Heart left ventricle (tissue), 16 donors: Measurements from ENCODE around the gene GCA. TPM values are rescaled to one million over a fixed set of nuclear protein-coding genes. Genes with fewer than 3 reads are reported as not detected.

Source experiments
- ATAC-seq, 4 donors: fragments of 200-7000 bp; cut with Tn5 transposase; one replicate each; pipeline ENCODE4 v1.9.1; 2020 to 2022; ENCODE audit warnings: moderate library complexity in 4 of 4, mild to moderate bottlenecking in 3 of 4, moderate number of reproducible peaks in 1 of 4
- DNase-seq, 5 donors: peaks; one replicate each; pipeline ENCODE4 v3.0.0-alpha.2; 2020
- H3K27ac ChIP-seq, 12 donors: fragments of 200-600 bp; sonication (generic) in 4 of 12; one replicate each; pipeline versions ENCODE4 v1.5.0 to v1.8.0; 2016 to 2022; ENCODE audit warnings: mild to moderate bottlenecking in 2 of 12
- H3K27me3 ChIP-seq, 9 donors: fragments of 200-600 bp; sonication (generic) in 2 of 9; one replicate each; pipeline versions ENCODE4 v1.5.1 to v1.8.0; 2016 to 2022; ENCODE audit warnings: mild to moderate bottlenecking in 3 of 9
- H3K36me3 ChIP-seq, 9 donors: fragments of 200-600 bp; sonication (generic) in 2 of 9; one replicate each; pipeline versions ENCODE4 v1.5.0 to v1.8.0; 2018 to 2022; ENCODE audit warnings: mild to moderate bottlenecking in 2 of 9
- H3K4me1 ChIP-seq, 12 donors: fragments of 200-600 bp; sonication (generic) in 4 of 12; one replicate each; pipeline versions ENCODE4 v1.5.0 to v1.8.0; 2016 to 2022; ENCODE audit warnings: mild to moderate bottlenecking in 3 of 12
- H3K4me3 ChIP-seq, 12 donors: fragments of 200-600 bp; sonication (generic) in 4 of 12; one replicate each; pipeline versions ENCODE4 v1.5.0 to v1.8.0; 2017 to 2022; ENCODE audit warnings: mild to moderate bottlenecking in 9 of 12, moderate library complexity in 4 of 12
- H3K9me3 ChIP-seq, 12 donors: fragments of 200-600 bp; sonication (generic) in 4 of 12; one replicate each; pipeline versions ENCODE4 v1.5.0 to v1.8.0; 2016 to 2022; ENCODE audit warnings: mild to moderate bottlenecking in 1 of 12
- CTCF ChIP-seq, 12 donors: fragments of 200-600 bp; sonication (generic) in 4 of 12; IDR thresholded peaks; one replicate each; pipeline versions ENCODE4 v1.5.0 to v1.8.0; 2018 to 2022; ENCODE audit warnings: antibody characterized with exemption in 12 of 12, mild to moderate bottlenecking in 5 of 12
- POLR2A ChIP-seq, 2 donors: fragments of 450-650 bp; IDR thresholded peaks; one replicate each; pipeline ENCODE4 v1.6.1; 2017; ENCODE audit warnings: antibody characterized with exemption in 2 of 2, mild to moderate bottlenecking in 2 of 2, moderate library complexity in 2 of 2
- WGBS, 4 donors: extraction: QIAGEN DNeasy Blood & Tissue Kit in 2 of 4; methylation state at CpG; one replicate each; pipeline versions ENCODE4 v1.1.5 to v1.1.7; 2013 to 2018; 5-methylcytosine and 5-hydroxymethylcytosine counted together
- intact Hi-C, 10 donors: fragments of 100-400 bp; cut with DNase I; formaldehyde crosslinking; loops; one replicate each; pipeline versions ENCODE4 v1.11.1 to v1.14.2; 2022
- polyA plus RNA-seq, 2 donors: library from polyadenylated mRNA; stranded (reverse); fragments of 200-250 nt; gene quantifications; one replicate each; pipeline ENCODE4 v1.2.3, GENCODE V29; 2013
- total RNA-seq, 9 donors: library from RNA; depleted of rRNA in 2 of 9; stranded (reverse); fragments of >200 nt in 2 of 9; fragmentation: NEBNext Ultra II Directional in 3 of 9; extraction: Animal tissue kit (Norgen Biotek cat#: 25700) in 3 of 9; gene quantifications; one replicate each; pipeline versions ENCODE4 v1.1.0 to v1.2.4, GENCODE V29; 2016 to 2023
- donor health status: ischemic (EF 13 %, LVEDD 7.1; RV severe dilation, severe dysfunction).
- donor health status: healthy with polysubstance abuse.
- donor health status: DM: no; HTN: yes; CAD: no.
- donor health status: DM: no; HTN: no; CAD: no.
- donor health status: ischemic (EF 25% LVEDD 6.9; RV normal size, moderate dysfunction).
- donor health status: ischemic (EF 25% LVEDD 5.7; RV mildly dilated, moderate dysfunction).
- donor health status: healthy.
- donor health status: DM: yes; HTN: yes; CAD: no.
- donor health status: ischemic (EF 35%, LVEDD 5.7; RV mildly dilated, moderate dysfunction).
- donor health status: nonischemic (EF 11% LVEDD 7.7; RV severe dilation, severe dysfunction).
- donor health status: DM: yes; HTN: yes; CAD: no.
- donor health status: PGD.
- donor health status: ischemic (EF 29% LVEDD 5.4; RV normal size, mild dysfunction).
- donor health status: nonischemic (EF 23%, LVEDD 6.1; RV moderate dilation, normal function).

GCA gene
- total and polyA plus RNA-seq, 11 donors, result 3.0 to 20.3 (median 6.4) TPM

GRCh38 chr2:162298669-162299335 lies 45.1 kb upstream of the GCA start:
- no peaks in the 10 kb centered on the region for H3K27me3 ChIP-seq
- DNase-seq (no peak), ATAC-seq (no peak)
- TF ChIP-seq CTCF (IDR thresholded peaks at IDR 0.05) (no peak), POLR2A (IDR thresholded peaks at IDR 0.05) (no peak)
- intact Hi-C loops, result loop anchor here (1.0 to 10.0 kb wide), 10 partner anchors 77 to 717 kb away; partner anchors contain the start of gene GCG (in 1 of the 10)
- H3K4me3 ChIP-seq, result no peak overlapping the region
- peaks cover 0 to 31% (median 0%) of the 10 kb centered on the region in 9 donors for H3K36me3 ChIP-seq
- peaks cover 0 to 11% (median 0%) of the 10 kb centered on the region in 12 donors for H3K4me1 ChIP-seq
- no peak overlapping the region for H3K27ac ChIP-seq
- H3K9me3 ChIP-seq, result no peaks in the 10 kb centered on the region
- 83 to 94% (median 90%) methylated on average over 9 of the region's 9 CpGs for WGBS, 4 donors

GRCh38 chr2:162300266-162300665 lies 43.7 kb upstream of the GCA start:
- ATAC-seq (no peak), DNase-seq (no peak)
- H3K27me3 ChIP-seq, result no peaks in the 10 kb centered on the region
- H3K4me1 ChIP-seq, result peaks cover 0 to 11% (median 0%) of the 10 kb centered on the region in 12 donors
- H3K27ac ChIP-seq, result no peak overlapping the region
- no peaks in the 10 kb centered on the region for H3K9me3 ChIP-seq
- TF ChIP-seq POLR2A (IDR thresholded peaks at IDR 0.05) (no peak), CTCF (IDR thresholded peaks at IDR 0.05) (no peak)
- peaks cover 0 to 43% (median 7%) of the 10 kb centered on the region in 9 donors for H3K36me3 ChIP-seq
- H3K4me3 ChIP-seq, result no peak overlapping the region
- intact Hi-C loops, result loop anchor here in 5 of 10 donors (2.0 to 10.0 kb wide), 4 partner anchors 79 to 715 kb away; partner anchors contain the start of gene GCG (in 1 of the 5)

DNA sequence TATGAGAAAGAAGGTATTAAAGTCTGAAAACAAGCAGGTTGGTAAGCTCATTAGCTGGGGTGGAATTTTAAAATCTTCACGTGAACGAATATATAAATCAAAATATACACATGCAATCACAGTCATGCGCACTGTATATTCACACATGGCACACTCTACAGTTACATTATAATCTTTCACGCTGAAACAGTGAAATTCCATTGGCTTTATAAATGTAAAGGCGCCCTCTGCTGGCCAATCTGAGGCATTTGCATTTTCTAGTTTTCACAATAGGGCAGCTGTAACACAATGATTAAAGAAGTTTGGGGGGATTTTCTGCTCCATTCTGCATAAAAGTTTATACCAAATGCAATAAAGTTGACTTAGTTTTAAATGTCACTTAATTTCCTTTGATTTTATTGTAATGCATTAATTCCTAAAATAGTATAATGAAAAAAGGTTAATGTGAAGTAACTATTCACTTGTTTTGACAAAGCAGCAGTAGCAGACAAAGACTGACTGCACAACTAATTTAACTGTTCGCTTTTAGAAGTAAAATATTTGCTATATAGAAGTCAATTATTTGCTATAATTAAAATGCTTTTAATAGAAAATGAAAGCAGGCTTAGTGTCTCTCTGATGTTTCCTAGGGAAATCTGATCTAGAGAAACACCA lies 42.7 kb upstream of the GCA start:
- intact Hi-C loops, result loop anchor here in 5 of 10 donors (1.0 to 10.0 kb wide), 5 partner anchors 80 to 716 kb away; partner anchors contain the start of gene GCG (in 1 of the 5)
- peaks cover 0 to 11% (median 0%) of the 10 kb centered on the region in 12 donors for H3K4me1 ChIP-seq
- DNase-seq, result peak in 3 of 5 donors; percentile 18 to 36 (median 31)
- TF ChIP-seq CTCF (IDR thresholded peaks at IDR 0.05) (peak; percentile 79 to 93 (median 88)), POLR2A (IDR thresholded peaks at IDR 0.05) (no peak)
- no peaks in the 10 kb centered on the region for H3K27me3 ChIP-seq
- peaks cover 0 to 53% (median 14%) of the 10 kb centered on the region in 9 donors for H3K36me3 ChIP-seq
- no peak overlapping the region for H3K27ac ChIP-seq
- ATAC-seq, result peak in 2 of 4 donors; percentile 37 to 63
- H3K9me3 ChIP-seq, result no peaks in the 10 kb centered on the region
- H3K4me3 ChIP-seq, result no peak overlapping the region
- WGBS, 4 donors, result 9 to 13% (median 11%) methylated on average over 6 of the region's 6 CpGs

GRCh38 chr2:162301877-162302276 lies 42.1 kb upstream of the GCA start:
- intact Hi-C loops, result loop anchor here in 5 of 10 donors (1.0 to 10.0 kb wide), 5 partner anchors 81 to 717 kb away; partner anchors contain the start of gene GCG (in 1 of the 5)
- no peak for TF ChIP-seq POLR2A (IDR thresholded peaks at IDR 0.05)
- TF ChIP-seq CTCF (IDR thresholded peaks at IDR 0.05), result no peak
- no peaks in the 10 kb centered on the region for H3K9me3 ChIP-seq
- peaks cover 0 to 59% (median 20%) of the 10 kb centered on the region in 9 donors for H3K36me3 ChIP-seq
- H3K4me3 ChIP-seq, result no peak overlapping the region
- peaks cover 0 to 11% (median 0%) of the 10 kb centered on the region in 12 donors for H3K4me1 ChIP-seq
- no peak overlapping the region for H3K27ac ChIP-seq
- H3K27me3 ChIP-seq, result no peaks in the 10 kb centered on the region
- ATAC-seq (no peak), DNase-seq (no peak)
- 42 to 61% (median 53%) methylated on average over 1 of the region's 1 CpG for WGBS, 4 donors
